GM12872 (cell line): ENCODE results near the gene LRRTM4.

Source experiments
- CTCF ChIP-seq: IDR thresholded peaks from 3 replicates; pipeline ENCODE4 v1.5.1; 2011; ENCODE audit warnings: low read depth, mild to moderate bottlenecking, low read length, moderate library complexity; ENCODE audit not compliant: insufficient read depth

The LRRTM4 gene

GRCh38 chr2:77521548-77521891 is 656 bp downstream of the LRRTM4 start:
- TF ChIP-seq CTCF: no peak

- no peak for TF ChIP-seq CTCF
These were observed 1.3 kb downstream of the LRRTM4 start for GRCh38 chr2:77520641-77521547.

- TF ChIP-seq CTCF: no peak
These were observed 2.2 kb downstream of the LRRTM4 start for GRCh38 chr2:77519888-77520506.

- TF ChIP-seq CTCF: no peak
These were observed 2.9 kb downstream of the LRRTM4 start for GRCh38 chr2:77519164-77519887.

- no peak for TF ChIP-seq CTCF
These were observed 3.9 kb downstream of the LRRTM4 start for GRCh38 chr2:77518311-77518710.

GRCh38 chr2:77513191-77513590 is 9.0 kb downstream of the LRRTM4 start:
- no peak for TF ChIP-seq CTCF

- TF ChIP-seq CTCF: no peak
These were observed 9.7 kb downstream of the LRRTM4 start for GRCh38 chr2:77512507-77512906.
